Measurements from ENCODE around the gene ARRDC1. TPM values are rescaled to one million over a fixed set of nuclear protein-coding genes. Genes with fewer than 3 reads are reported as not detected.

ARRDC1 gene
- total RNA-seq, 3 donors from 2014 or later, result 23.8 to 122 (median 57.0) TPM

GRCh38 chr9:137657606-137658005, 52.1 kb downstream of the ARRDC1 start:
- no peak for DNase-seq (ENCODE audit: low spot score in 2 of 2)

GRCh38 chr9:137658781-137659180, 53.3 kb downstream of the ARRDC1 start:
- Histone ChIP-seq H3K36me3 (no peaks in the 10 kb centered on the region), H3K27me3 (no peaks in the 10 kb centered on the region), H3K27ac (no peak overlapping the region), H3K9me3 (no peaks in the 10 kb centered on the region), H3K4me1 (no peaks in the 10 kb centered on the region), H3K4me3 (no peak overlapping the region)
- no peak for TF ChIP-seq CTCF (IDR thresholded peaks at IDR 0.05)
- TF ChIP-seq POLR2AphosphoS5 (IDR thresholded peaks at IDR 0.05), result no peak
- TF ChIP-seq POLR2A (IDR thresholded peaks at IDR 0.05), result no peak
- intact Hi-C loops (cut with DNase I; ENCODE audit: low total_unique reads), result no loop called here
- no peak for DNase-seq (ENCODE audit: low spot score in 2 of 2)

More at GRCh38 chr9:137657606-137658005, 52.1 kb downstream of the ARRDC1 start:
- H3K4me3 ChIP-seq, result no peak overlapping the region
- no peaks in the 10 kb centered on the region for H3K4me1 ChIP-seq
- TF ChIP-seq POLR2A (IDR thresholded peaks at IDR 0.05), result no peak
- no peak for TF ChIP-seq POLR2AphosphoS5 (IDR thresholded peaks at IDR 0.05)
- TF ChIP-seq CTCF (IDR thresholded peaks at IDR 0.05), result no peak
- no peak overlapping the region for H3K27ac ChIP-seq
- intact Hi-C loops (cut with DNase I; ENCODE audit: low total_unique reads), result no loop called here
- H3K9me3 ChIP-seq, result no peaks in the 10 kb centered on the region
- H3K27me3 ChIP-seq, result no peaks in the 10 kb centered on the region
- no peaks in the 10 kb centered on the region for H3K36me3 ChIP-seq

GRCh38 chr9:137660144-137660543, 54.7 kb downstream of the ARRDC1 start:
- H3K27ac ChIP-seq, result no peak overlapping the region
- TF ChIP-seq POLR2AphosphoS5 (IDR thresholded peaks at IDR 0.05), result no peak
- TF ChIP-seq CTCF (IDR thresholded peaks at IDR 0.05), result no peak
- TF ChIP-seq POLR2A (IDR thresholded peaks at IDR 0.05), result no peak
- H3K4me3 ChIP-seq, result no peak overlapping the region
- H3K36me3 ChIP-seq, result no peaks in the 10 kb centered on the region
- no peaks in the 10 kb centered on the region for H3K4me1 ChIP-seq
- H3K27me3 ChIP-seq, result no peaks in the 10 kb centered on the region
- DNase-seq (ENCODE audit: low spot score in 2 of 2), result no peak
- intact Hi-C loops (cut with DNase I; ENCODE audit: low total_unique reads), result no loop called here
- H3K9me3 ChIP-seq, result no peaks in the 10 kb centered on the region

GRCh38 chr9:137663584-137663983, 58.1 kb downstream of the ARRDC1 start:
- Histone ChIP-seq H3K9me3 (no peaks in the 10 kb centered on the region), H3K4me1 (no peaks in the 10 kb centered on the region), H3K36me3 (no peaks in the 10 kb centered on the region), H3K4me3 (no peak overlapping the region), H3K27ac (no peak overlapping the region), H3K27me3 (no peaks in the 10 kb centered on the region)
- intact Hi-C loops (cut with DNase I; ENCODE audit: low total_unique reads), result no loop called here
- TF ChIP-seq CTCF (IDR thresholded peaks at IDR 0.05) (no peak), POLR2A (IDR thresholded peaks at IDR 0.05) (no peak), POLR2AphosphoS5 (IDR thresholded peaks at IDR 0.05) (no peak)
- DNase-seq (ENCODE audit: low spot score in 2 of 2), result no peak

GRCh38 chr9:137664676-137665075, 59.2 kb downstream of the ARRDC1 start:
- no peak overlapping the region for H3K4me3 ChIP-seq
- H3K27ac ChIP-seq, result no peak overlapping the region
- no peak for TF ChIP-seq POLR2AphosphoS5 (IDR thresholded peaks at IDR 0.05)
- TF ChIP-seq CTCF (IDR thresholded peaks at IDR 0.05), result no peak
- no peak for TF ChIP-seq POLR2A (IDR thresholded peaks at IDR 0.05)
- intact Hi-C loops (cut with DNase I; ENCODE audit: low total_unique reads), result no loop called here
- H3K36me3 ChIP-seq, result no peaks in the 10 kb centered on the region
- H3K27me3 ChIP-seq, result no peaks in the 10 kb centered on the region
- peak in 1 of 2 donors; percentile 61 for DNase-seq (ENCODE audit: low spot score in 2 of 2)
- H3K9me3 ChIP-seq, result no peaks in the 10 kb centered on the region
- no peaks in the 10 kb centered on the region for H3K4me1 ChIP-seq

Other genes with a start within 250 kb of the ARRDC1 start
- gene EXD3, start 182.5 kb upstream of the ARRDC1 start, total RNA-seq, result 10 to 100 TPM in 2 of 3 donors, 1 to 10 TPM in 1; 7.7 to 28.7 (median 20.6) TPM
- gene NOXA1, start 182.3 kb upstream of the ARRDC1 start, total RNA-seq, result 10 to 100 TPM in 1 of 3 donors, 1 to 10 TPM in 2; 2.9 to 13.8 (median 4.6) TPM
- gene ENTPD8, start 164.3 kb upstream of the ARRDC1 start, total RNA-seq, result 1 to 10 TPM in 2 of 3 donors, not detected in 1; 2.0 to 3.2 TPM
- gene NSMF, start 146.4 kb upstream of the ARRDC1 start, total RNA-seq, result 10 to 100 TPM; 30.9 to 38.4 (median 37.4) TPM
- gene PNPLA7, start 55.3 kb upstream of the ARRDC1 start, total RNA-seq, result 10 to 100 TPM; 17.3 to 18.7 (median 17.7) TPM
- 10 to 100 TPM; 45.4 to 71.8 (median 65.4) TPM for gene MRPL41, start 53.8 kb upstream of the ARRDC1 start, total RNA-seq
- gene DPH7, start 26.8 kb upstream of the ARRDC1 start, total RNA-seq, result 10 to 100 TPM; 23.4 to 47.5 (median 45.1) TPM
- 10 to 100 TPM in 2 of 3 donors, 1 to 10 TPM in 1; 9.4 to 17.7 (median 16.5) TPM for gene ZMYND19, start 15.2 kb upstream of the ARRDC1 start, total RNA-seq
- gene EHMT1, start 13.3 kb downstream of the ARRDC1 start, total RNA-seq, result 100 to 1,000 TPM in 1 of 3 donors, 10 to 100 TPM in 2; 63.7 to 113 (median 91.2) TPM